Nasal cavity respiratory epithelium epithelial cell of viscerocranial mucosa (primary cell): ENCODE data around the gene ANHX. TPM values are rescaled to one million over a fixed set of nuclear protein-coding genes. Genes with fewer than 3 reads are reported as not detected.

Experiments used
- total RNA-seq: library from RNA; depleted of rRNA; stranded (reverse); fragments of >200 nt; gene quantifications from 2 replicates; pipeline ENCODE4 v1.2.3, GENCODE V29; 2014

The ANHX gene
- total RNA-seq = not detected in 2 replicates

DNA sequence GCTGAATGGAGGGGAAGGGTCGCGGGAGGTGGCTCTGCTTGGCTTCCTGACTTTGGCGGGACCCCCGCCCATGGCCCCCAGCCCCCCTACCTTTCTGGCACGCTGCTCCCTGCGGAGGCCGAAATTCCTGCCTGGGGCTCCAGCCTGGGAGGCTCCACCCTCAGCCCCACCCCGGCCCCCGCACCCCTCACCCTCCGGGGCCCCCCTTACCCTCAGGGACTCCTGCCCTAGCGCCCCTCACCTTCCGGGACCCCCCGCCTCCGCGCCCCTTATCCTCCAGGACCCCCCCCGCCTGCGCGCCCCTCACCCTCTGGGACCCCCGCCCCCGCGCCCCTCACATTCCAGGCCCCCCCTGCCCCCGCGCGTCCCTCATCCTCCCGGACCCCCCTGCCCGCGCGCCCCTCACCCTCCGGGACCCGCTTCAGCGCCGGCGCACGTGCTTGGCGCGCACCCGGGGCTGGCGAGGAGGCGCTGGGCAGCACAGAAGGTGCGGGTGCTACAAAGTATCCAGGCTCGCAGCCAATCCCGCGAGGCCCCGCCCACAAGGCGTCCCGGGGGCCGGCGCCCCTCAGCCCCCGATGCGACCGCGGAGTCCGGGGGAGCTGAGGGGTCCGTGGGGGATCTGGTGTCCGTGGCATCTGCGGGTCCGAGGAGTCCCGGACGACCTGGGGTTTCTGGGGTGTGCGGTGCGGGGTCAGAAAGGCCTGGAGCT is at the start of gene ANHX:
Gene ANHX, minus strand, starts transcription at position 477 of the 712 bp plus-strand sequence. CDS start 1,521 bp downstream, outside the sequence.

DNA sequence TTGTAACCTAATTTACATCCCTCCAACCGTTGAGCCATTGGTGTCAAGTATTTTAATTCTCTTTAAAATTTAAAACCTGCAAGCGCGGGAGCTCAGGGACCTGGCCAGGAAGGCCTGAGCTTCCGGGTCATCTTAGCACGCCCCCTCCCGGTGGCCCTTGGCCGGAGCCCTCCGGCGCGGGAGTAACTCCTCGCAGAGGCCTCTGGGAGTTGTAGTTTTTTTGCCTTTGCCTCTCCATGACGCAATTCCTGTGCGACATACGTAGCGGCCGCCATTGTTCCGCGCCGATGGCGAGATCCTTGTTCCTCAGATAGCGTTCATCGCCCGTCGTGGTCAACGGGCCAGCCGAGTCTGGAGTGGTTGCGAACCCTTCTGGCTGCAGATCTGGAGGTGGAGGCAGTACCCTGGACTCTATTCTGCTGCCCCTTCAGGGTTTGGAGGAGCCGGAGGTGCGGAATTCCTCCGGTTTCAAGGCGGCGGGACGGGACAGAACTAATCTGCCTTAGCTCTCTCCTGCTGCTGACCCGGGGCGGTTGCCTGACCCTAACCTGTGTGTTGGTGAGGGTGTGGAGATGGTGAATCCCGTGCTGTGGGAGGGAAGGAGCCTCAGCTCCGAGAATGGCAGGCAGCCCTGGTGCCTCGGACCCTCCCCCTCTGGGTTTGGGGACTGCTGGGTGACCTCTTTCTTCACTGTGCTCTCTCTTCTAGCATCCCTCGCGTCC is 54.3 kb downstream of the ANHX start, which contains the start of gene ZNF268:
Gene ZNF268, plus strand, starts transcription at position 258 of the 722 bp plus-strand sequence. CDS start 503 bp downstream, outside the sequence.

Other genes starting within 250 kb of the ANHX start
- 16.7 and 24.6 TPM in 2 replicates for gene ZNF26, start 249.5 kb downstream of the ANHX start, total RNA-seq
- gene ZNF84, start 198.4 kb downstream of the ANHX start, total RNA-seq = 22.9 and 44.0 TPM in 2 replicates
- gene ZNF140, start 155.0 kb downstream of the ANHX start, total RNA-seq = 37.3 and 43.2 TPM in 2 replicates
- gene ZNF891, start 105.6 kb downstream of the ANHX start, total RNA-seq = 0.34 and 1.6 TPM in 2 replicates
- 4.8 and 8.1 TPM in 2 replicates for gene ZNF10, start 105.2 kb downstream of the ANHX start, total RNA-seq
- 20.5 and 33.8 TPM in 2 replicates for gene ZNF268, start 54.4 kb downstream of the ANHX start, total RNA-seq